ENCODE measurements around the gene ADAMTS14.

ADAMTS14 gene

GRCh38 chr10:70782746-70783680 lies 110.7 kb downstream of the ADAMTS14 start:
- no peak for DNase-seq (ENCODE audit: low read depth, low spot score)

- no peak for DNase-seq (ENCODE audit: low read depth, low spot score)
Observed at GRCh38 chr10:70784016-70784415, 111.7 kb downstream of the ADAMTS14 start.

GRCh38 chr10:70784471-70784870 lies 112.2 kb downstream of the ADAMTS14 start:
- DNase-seq (ENCODE audit: low read depth, low spot score), result no peak

GRCh38 chr10:70785190-70785589 lies 112.9 kb downstream of the ADAMTS14 start, which contains the start of gene TBATA:
TSS of gene TBATA (minus strand) at chr10:70785377. CDS start at chr10:70783379, 1,998 bp downstream.
- DNase-seq (ENCODE audit: low read depth, low spot score), result no peak

- no peak for DNase-seq (ENCODE audit: low read depth, low spot score)
Observed at GRCh38 chr10:70786799-70787415, 114.6 kb downstream of the ADAMTS14 start.

GRCh38 chr10:70791386-70792039 lies 119.2 kb downstream of the ADAMTS14 start:
- no peak for DNase-seq (ENCODE audit: low read depth, low spot score)

GRCh38 chr10:70795613-70796012 lies 123.3 kb downstream of the ADAMTS14 start:
- DNase-seq (ENCODE audit: low read depth, low spot score), result no peak

GRCh38 chr10:70797840-70798239 lies 125.5 kb downstream of the ADAMTS14 start:
- no peak for DNase-seq (ENCODE audit: low read depth, low spot score)

- no peak for DNase-seq (ENCODE audit: low read depth, low spot score)
Observed at GRCh38 chr10:70799124-70799523, 126.8 kb downstream of the ADAMTS14 start.

- DNase-seq (ENCODE audit: low read depth, low spot score), result no peak
Observed at GRCh38 chr10:70801854-70802253, 129.5 kb downstream of the ADAMTS14 start.

GRCh38 chr10:70803775-70804420 lies 131.6 kb downstream of the ADAMTS14 start:
- no peak for DNase-seq (ENCODE audit: low read depth, low spot score)

GRCh38 chr10:70804421-70804808 lies 132.1 kb downstream of the ADAMTS14 start:
- DNase-seq (ENCODE audit: low read depth, low spot score), result no peak

- no peak for DNase-seq (ENCODE audit: low read depth, low spot score)
Observed at GRCh38 chr10:70805619-70806215, 133.4 kb downstream of the ADAMTS14 start.

- DNase-seq (ENCODE audit: low read depth, low spot score), result no peak
Observed at GRCh38 chr10:70806841-70807240, 134.5 kb downstream of the ADAMTS14 start.

- no peak for DNase-seq (ENCODE audit: low read depth, low spot score)
Observed at GRCh38 chr10:70807556-70807955, 135.2 kb downstream of the ADAMTS14 start.

GRCh38 chr10:70809011-70809611 lies 136.8 kb downstream of the ADAMTS14 start:
- no peak for DNase-seq (ENCODE audit: low read depth, low spot score)

GRCh38 chr10:70809726-70810125 lies 137.4 kb downstream of the ADAMTS14 start:
- no peak for DNase-seq (ENCODE audit: low read depth, low spot score)

GRCh38 chr10:70810967-70811366 lies 138.7 kb downstream of the ADAMTS14 start:
- no peak for DNase-seq (ENCODE audit: low read depth, low spot score)

GRCh38 chr10:70811881-70812280 lies 139.6 kb downstream of the ADAMTS14 start:
- no peak for DNase-seq (ENCODE audit: low read depth, low spot score)

Measured in smooth muscle cell of the brain vasculature (primary cell).